GM18520 (cell line): ENCODE data around the gene GFRA4.
"Not testable (repeated sequence)": the region's sequence is repeated elsewhere in the genome, so short reads cannot be mapped to it uniquely, and the experiment has no call there.

Experiments
- ATAC-seq: cut with Tn5 transposase; IDR thresholded peaks from one replicate; pipeline ENCODE4 v1.9.1; 2021; ENCODE audit not compliant: unreplicated experiment

GFRA4 gene

GRCh38 chr20:3627476-3627875 lies 35.7 kb downstream of the GFRA4 start:
- no peak for ATAC-seq

- no peak for ATAC-seq
Observed at GRCh38 chr20:3622406-3622805, 40.8 kb downstream of the GFRA4 start.

DNA sequence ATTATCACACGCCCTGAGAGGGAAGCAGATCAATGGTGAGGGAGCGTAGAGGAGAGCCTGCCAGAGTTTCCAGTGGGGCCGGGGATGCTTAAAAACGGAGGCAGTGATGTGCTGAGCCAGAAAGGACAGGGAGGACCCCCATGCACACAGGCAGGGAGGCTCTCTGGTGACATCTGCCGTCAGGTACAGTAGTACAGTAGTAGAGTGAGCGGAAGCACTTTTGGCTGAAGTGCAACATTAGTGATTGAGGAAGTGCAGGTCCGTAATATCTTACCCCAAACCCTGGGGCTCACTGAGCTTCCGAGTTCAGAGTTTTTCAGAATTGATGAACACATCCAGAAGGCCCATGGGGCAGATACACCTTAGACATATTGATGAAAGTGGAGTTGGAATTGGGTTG lies 42.1 kb downstream of the GFRA4 start:
- no peak for ATAC-seq

GRCh38 chr20:3616250-3616649 lies 46.9 kb downstream of the GFRA4 start:
- ATAC-seq: no peak

- not testable (repeated sequence) for ATAC-seq
Observed at GRCh38 chr20:3615171-3615840, 47.9 kb downstream of the GFRA4 start.

DNA sequence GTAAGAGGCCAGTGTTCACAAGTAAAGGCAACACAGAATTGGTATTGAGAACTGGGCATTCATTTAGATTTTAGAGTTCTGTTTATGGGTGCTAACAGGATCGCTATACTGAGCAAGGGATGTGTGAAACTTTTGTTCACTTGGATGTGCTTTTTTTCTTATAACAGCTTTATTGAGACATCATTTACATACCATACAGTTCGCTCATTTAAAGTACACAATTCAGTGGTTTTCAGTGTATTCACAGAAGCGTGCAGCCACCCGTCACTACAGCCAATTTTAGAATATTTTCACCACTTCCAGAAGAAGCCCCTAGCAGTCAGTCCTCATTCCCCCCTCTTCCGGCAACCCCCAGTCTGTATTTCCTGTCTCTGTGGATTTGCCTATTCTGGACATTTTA lies 48.7 kb downstream of the GFRA4 start:
- ATAC-seq: no peak

- no peak for ATAC-seq
Observed at GRCh38 chr20:3613821-3614440, 49.3 kb downstream of the GFRA4 start.

- ATAC-seq: no peak
Observed at GRCh38 chr20:3612795-3613572, 50.2 kb downstream of the GFRA4 start.

- no peak for ATAC-seq
Observed at GRCh38 chr20:3611901-3612300, 51.3 kb downstream of the GFRA4 start.
